OCI-LY7 (cell line): ENCODE results near the gene GRWD1. TPM values are rescaled to one million over a fixed set of nuclear protein-coding genes. Genes with fewer than 3 reads are reported as not detected.

ENCODE experiments used
- BruUV-seq: library from RNA; stranded (reverse); fragments of 400-500 nt; replicated peaks from 2 replicates; lab custom pipeline; 2021; lab: Mats Ljungman, UMichigan
- CTCF ChIA-PET: fragments of 300-600 bp; sonication (Branson Sonifier 250); formaldehyde crosslinking; loops from one replicate; lab custom pipeline; 2022; ENCODE audit warnings: antibody characterized with exemption; ENCODE audit not compliant: unreplicated experiment; lab: Charles Lee
- POLR2A ChIA-PET: fragments of 300-600 bp; sonication (Branson Sonifier 250); formaldehyde crosslinking; loops from one replicate; lab custom pipeline; 2022; ENCODE audit warnings: antibody characterized with exemption; lab: Charles Lee
- DNase-seq: peaks from one replicate; pipeline ENCODE4 v3.0.0-alpha.2; 2015; ENCODE audit warnings: low spot score
- H2AFZ ChIP-seq: fragments of 200-600 bp; sonication (generic), shearing (Covaris generic); 2 replicates; pipeline ENCODE4 v1.6.1; 2014; ENCODE audit warnings: mild to moderate bottlenecking, antibody characterized with exemption, low read length, moderate library complexity
- H3K27ac ChIP-seq: fragments of 200-600 bp; sonication (generic); 2 replicates; pipeline ENCODE4 v1.5.1; 2014; ENCODE audit warnings: mixed run types, low read depth, mild to moderate bottlenecking, moderate library complexity, low read length, inconsistent platforms; ENCODE audit not compliant: poor library complexity, severe bottlenecking
- H3K36me3 ChIP-seq: fragments of 200-600 bp; sonication (generic); 2 replicates; pipeline ENCODE4 v1.6.1; 2014; ENCODE audit warnings: mild to moderate bottlenecking, antibody characterized with exemption, low read length, moderate library complexity, mixed read lengths; ENCODE audit not compliant: insufficient read depth
- H3K4me1 ChIP-seq: fragments of 200-600 bp; sonication (generic); 2 replicates; pipeline ENCODE4 v1.5.1; 2014; ENCODE audit warnings: mild to moderate bottlenecking, low read length; ENCODE audit not compliant: insufficient read depth, poor library complexity, severe bottlenecking
- H3K4me2 ChIP-seq: fragments of 200-600 bp; sonication (generic); 2 replicates; pipeline ENCODE4 v1.6.1; 2014; ENCODE audit warnings: mild to moderate bottlenecking, low read length
- H3K4me3 ChIP-seq: fragments of 200-600 bp; sonication (generic); 2 replicates; pipeline ENCODE4 v1.5.1; 2014; ENCODE audit warnings: mild to moderate bottlenecking, low read depth, low read length; ENCODE audit not compliant: poor library complexity, severe bottlenecking
- H3K79me2 ChIP-seq: fragments of 200-600 bp; sonication (generic); 2 replicates; pipeline ENCODE4 v1.6.1; 2016; ENCODE audit warnings: low read depth, mild to moderate bottlenecking, low read length, moderate library complexity, mixed read lengths; ENCODE audit not compliant: insufficient read depth
- H3K9me2 ChIP-seq: fragments of 200-600 bp; sonication (generic); 2 replicates; pipeline ENCODE4 v1.6.1; 2016; ENCODE audit warnings: mild to moderate bottlenecking, low read length, mixed read lengths; ENCODE audit not compliant: insufficient read depth
- H3K9me3 ChIP-seq: fragments of 200-600 bp; sonication (generic); 2 replicates; pipeline ENCODE4 v1.6.1; 2014; ENCODE audit warnings: mild to moderate bottlenecking, mixed run types, low read length, mixed read lengths
- H4K20me1 ChIP-seq: fragments of 200-600 bp; sonication (generic); 2 replicates; pipeline ENCODE4 v1.6.1; 2014; ENCODE audit warnings: mild to moderate bottlenecking, antibody characterized with exemption, low read length, moderate library complexity, mixed read lengths; ENCODE audit not compliant: insufficient read depth
- CTCF ChIP-seq: fragments of 200-600 bp; sonication (generic); conservative IDR thresholded peaks from 2 replicates; pipeline ENCODE4 v1.5.1; 2014; ENCODE audit warnings: mild to moderate bottlenecking, antibody characterized with exemption, low read length, moderate library complexity, mixed read lengths
- EZH2phosphoT487 ChIP-seq: fragments of 200-600 bp; sonication (generic); IDR thresholded peaks from 2 replicates; pipeline ENCODE4 v1.6.1; 2018; ENCODE audit warnings: low read depth, borderline replicate concordance, mild to moderate bottlenecking, mixed run types, antibody characterized with exemption, low read length, moderate library complexity, mixed read lengths
- intact Hi-C: fragments of 100-400 bp; cut with micrococcal nuclease; formaldehyde crosslinking; loops from one replicate; pipeline ENCODE4 v1.10.0; 2022; ENCODE audit not compliant: unreplicated experiment
- total RNA-seq, 2 experiments: library from RNA; depleted of rRNA in 1 of 2; stranded (reverse); fragments of >200 nt in 1 of 2; shearing (Covaris generic) in 1 of 2; gene quantifications; 2 replicates each; pipeline ENCODE4 v1.2.3, GENCODE V29; 2014 to 2022

GRWD1 gene
- total RNA-seq, 2 experiments from 2014 or later: 32.1 to 35.8 TPM

- H3K27ac ChIP-seq: no peak overlapping the region
- CTCF ChIA-PET: no interaction called here
- no peaks in the 10 kb centered on the region for H3K79me2 ChIP-seq
- DNase-seq: no peak
- H3K9me3 ChIP-seq: no peaks in the 10 kb centered on the region
- POLR2A ChIA-PET: no interaction called here
- H3K4me2 ChIP-seq: no peak overlapping the region
- intact Hi-C loops: no loop called here
- H3K4me1 ChIP-seq: no peaks in the 10 kb centered on the region
- H4K20me1 ChIP-seq: no peaks in the 10 kb centered on the region
- H3K4me3 ChIP-seq: no peak overlapping the region
- no peak overlapping the region for H2AFZ ChIP-seq
- BruUV-seq: no TSS peak
- no peaks in the 10 kb centered on the region for H3K9me2 ChIP-seq
- H3K36me3 ChIP-seq: peaks cover 86% of the 10 kb centered on the region
- TF ChIP-seq CTCF: no peak
Observed at GRCh38 chr19:48455908-48456562, 10.3 kb downstream of the GRWD1 start.

GRCh38 chr19:48456864-48457263, 11.1 kb downstream of the GRWD1 start:
- no peak for DNase-seq
- Histone ChIP-seq H3K36me3 (peaks cover 84% of the 10 kb centered on the region), H3K4me2 (no peak overlapping the region), H3K9me2 (no peaks in the 10 kb centered on the region), H3K4me1 (no peaks in the 10 kb centered on the region), H3K27ac (no peak overlapping the region), H3K4me3 (no peak overlapping the region), H2AFZ (no peak overlapping the region), H3K79me2 (no peaks in the 10 kb centered on the region), H4K20me1 (no peaks in the 10 kb centered on the region), H3K9me3 (no peaks in the 10 kb centered on the region)
- BruUV-seq: no TSS peak
- POLR2A ChIA-PET: no interaction called here
- intact Hi-C loops: no loop called here
- TF ChIP-seq CTCF (no peak), EZH2phosphoT487 (no peak)
- CTCF ChIA-PET: no interaction called here

GRCh38 chr19:48458016-48458415, 12.2 kb downstream of the GRWD1 start:
- H3K27ac ChIP-seq: no peak overlapping the region
- ChIA-PET POLR2A (no interaction called here), CTCF (no interaction called here)
- no TSS peak for BruUV-seq
- H3K4me1 ChIP-seq: no peaks in the 10 kb centered on the region
- no peak for DNase-seq
- no peaks in the 10 kb centered on the region for H4K20me1 ChIP-seq
- H3K9me2 ChIP-seq: no peaks in the 10 kb centered on the region
- H2AFZ ChIP-seq: no peak overlapping the region
- TF ChIP-seq EZH2phosphoT487 (no peak), CTCF (no peak)
- no peaks in the 10 kb centered on the region for H3K9me3 ChIP-seq
- intact Hi-C loops: no loop called here
- H3K4me2 ChIP-seq: no peak overlapping the region
- H3K36me3 ChIP-seq: peaks cover 81% of the 10 kb centered on the region
- no peak overlapping the region for H3K4me3 ChIP-seq
- H3K79me2 ChIP-seq: no peaks in the 10 kb centered on the region
